Prostate gland (tissue), 2 donors: ENCODE measurements around the gene NOTCH1.

ENCODE experiments used
- POLR2A ChIP-seq: fragments of 450-650 bp; IDR thresholded peaks from one replicate; pipeline ENCODE4 v1.6.1; 2016; ENCODE audit warnings: antibody characterized with exemption, mild to moderate bottlenecking
- POLR2AphosphoS5 ChIP-seq: sonication (generic); formaldehyde crosslinking; IDR thresholded peaks from one replicate; pipeline ENCODE4 v1.6.1; 2017; ENCODE audit warnings: antibody characterized with exemption
- TF ChIP-seq, protein P1 (sequence below), 4 experiments: fragments of 200-600 bp in 2 of 4; fragments of 450-650 bp in 2 of 4; sonication (generic) in 2 of 4; IDR thresholded peaks; 1 replicate in 3 of 4; 2 replicates in 1 of 4; pipeline ENCODE4 v1.5.1; 2016 to 2019; ENCODE audit warnings: antibody characterized with exemption in 4 of 4, mild to moderate bottlenecking in 2 of 4, moderate library complexity in 2 of 4

- TF ChIP-seq POLR2AphosphoS5 (no peak), POLR2A (no peak)
- TF ChIP-seq, protein P1, sequence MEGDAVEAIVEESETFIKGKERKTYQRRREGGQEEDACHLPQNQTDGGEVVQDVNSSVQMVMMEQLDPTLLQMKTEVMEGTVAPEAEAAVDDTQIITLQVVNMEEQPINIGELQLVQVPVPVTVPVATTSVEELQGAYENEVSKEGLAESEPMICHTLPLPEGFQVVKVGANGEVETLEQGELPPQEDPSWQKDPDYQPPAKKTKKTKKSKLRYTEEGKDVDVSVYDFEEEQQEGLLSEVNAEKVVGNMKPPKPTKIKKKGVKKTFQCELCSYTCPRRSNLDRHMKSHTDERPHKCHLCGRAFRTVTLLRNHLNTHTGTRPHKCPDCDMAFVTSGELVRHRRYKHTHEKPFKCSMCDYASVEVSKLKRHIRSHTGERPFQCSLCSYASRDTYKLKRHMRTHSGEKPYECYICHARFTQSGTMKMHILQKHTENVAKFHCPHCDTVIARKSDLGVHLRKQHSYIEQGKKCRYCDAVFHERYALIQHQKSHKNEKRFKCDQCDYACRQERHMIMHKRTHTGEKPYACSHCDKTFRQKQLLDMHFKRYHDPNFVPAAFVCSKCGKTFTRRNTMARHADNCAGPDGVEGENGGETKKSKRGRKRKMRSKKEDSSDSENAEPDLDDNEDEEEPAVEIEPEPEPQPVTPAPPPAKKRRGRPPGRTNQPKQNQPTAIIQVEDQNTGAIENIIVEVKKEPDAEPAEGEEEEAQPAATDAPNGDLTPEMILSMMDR (IDR thresholded peaks at IDR 0.05) = no peak
These were observed 11.2 kb upstream of the NOTCH1 start for GRCh38 chr9:136557036-136557435.
